HL-60 (cell line): ENCODE measurements around the gene PLS3.

ENCODE experiments used
- CTCF ChIP-seq: IDR thresholded peaks from one replicate; pipeline ENCODE4 v1.5.1; 2011; ENCODE audit warnings: low read length, control low read depth, inconsistent platforms; ENCODE audit not compliant: insufficient read depth
- GABPA ChIP-seq: IDR thresholded peaks from 2 replicates; pipeline ENCODE4 v1.6.1; 2012; ENCODE audit warnings: low read depth
- TF ChIP-seq, protein P1 (sequence below): IDR thresholded peaks from 2 replicates; pipeline ENCODE4 v1.6.1; 2012; ENCODE audit warnings: low read depth; ENCODE audit not compliant: insufficient replicate concordance

GRCh38 chrX:115622534-115622933 is 61.6 kb downstream of the PLS3 start:
- no peak for TF ChIP-seq CTCF
- TF ChIP-seq, protein P1, sequence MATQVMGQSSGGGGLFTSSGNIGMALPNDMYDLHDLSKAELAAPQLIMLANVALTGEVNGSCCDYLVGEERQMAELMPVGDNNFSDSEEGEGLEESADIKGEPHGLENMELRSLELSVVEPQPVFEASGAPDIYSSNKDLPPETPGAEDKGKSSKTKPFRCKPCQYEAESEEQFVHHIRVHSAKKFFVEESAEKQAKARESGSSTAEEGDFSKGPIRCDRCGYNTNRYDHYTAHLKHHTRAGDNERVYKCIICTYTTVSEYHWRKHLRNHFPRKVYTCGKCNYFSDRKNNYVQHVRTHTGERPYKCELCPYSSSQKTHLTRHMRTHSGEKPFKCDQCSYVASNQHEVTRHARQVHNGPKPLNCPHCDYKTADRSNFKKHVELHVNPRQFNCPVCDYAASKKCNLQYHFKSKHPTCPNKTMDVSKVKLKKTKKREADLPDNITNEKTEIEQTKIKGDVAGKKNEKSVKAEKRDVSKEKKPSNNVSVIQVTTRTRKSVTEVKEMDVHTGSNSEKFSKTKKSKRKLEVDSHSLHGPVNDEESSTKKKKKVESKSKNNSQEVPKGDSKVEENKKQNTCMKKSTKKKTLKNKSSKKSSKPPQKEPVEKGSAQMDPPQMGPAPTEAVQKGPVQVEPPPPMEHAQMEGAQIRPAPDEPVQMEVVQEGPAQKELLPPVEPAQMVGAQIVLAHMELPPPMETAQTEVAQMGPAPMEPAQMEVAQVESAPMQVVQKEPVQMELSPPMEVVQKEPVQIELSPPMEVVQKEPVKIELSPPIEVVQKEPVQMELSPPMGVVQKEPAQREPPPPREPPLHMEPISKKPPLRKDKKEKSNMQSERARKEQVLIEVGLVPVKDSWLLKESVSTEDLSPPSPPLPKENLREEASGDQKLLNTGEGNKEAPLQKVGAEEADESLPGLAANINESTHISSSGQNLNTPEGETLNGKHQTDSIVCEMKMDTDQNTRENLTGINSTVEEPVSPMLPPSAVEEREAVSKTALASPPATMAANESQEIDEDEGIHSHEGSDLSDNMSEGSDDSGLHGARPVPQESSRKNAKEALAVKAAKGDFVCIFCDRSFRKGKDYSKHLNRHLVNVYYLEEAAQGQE: no peak
- no peak for TF ChIP-seq GABPA
